DND-41 (cell line): Measurements from ENCODE around the gene KRT86.
"Not testable (repeated sequence)": the region's sequence is repeated elsewhere in the genome, so short reads cannot be mapped to it uniquely, and the experiment has no call there.

Experiments used
- ATAC-seq: fragments of 200-7000 bp; cut with Tn5 transposase; 3 replicates; pipeline ENCODE4 v1.9.1; 2021; ENCODE audit warnings: low read depth; ENCODE audit not compliant: insufficient read depth
- DNase-seq: peaks from one replicate; pipeline ENCODE4 v3.0.0-alpha.2; 2020
- H2AFZ ChIP-seq: 2 replicates; pipeline ENCODE4 v1.6.0; 2012; ENCODE audit warnings: low read depth, low read length
- H3K27ac ChIP-seq: 2 replicates; pipeline ENCODE4 v1.5.1; 2012; ENCODE audit warnings: low read length, inconsistent platforms
- H3K27me3 ChIP-seq: fragments of 200-600 bp; sonication (generic); 2 replicates; pipeline ENCODE4 v1.6.0; 2012; ENCODE audit warnings: low read length, mild to moderate bottlenecking, inconsistent platforms; ENCODE audit not compliant: insufficient read depth, poor library complexity
- H3K36me3 ChIP-seq: 2 replicates; pipeline ENCODE4 v1.5.1; 2012; ENCODE audit warnings: low read length, inconsistent platforms; ENCODE audit not compliant: insufficient read depth
- H3K4me1 ChIP-seq: 2 replicates; pipeline ENCODE4 v1.5.1; 2012; ENCODE audit warnings: mild to moderate bottlenecking, low read length; ENCODE audit not compliant: insufficient read depth
- H3K4me2 ChIP-seq: 2 replicates; pipeline ENCODE4 v1.6.0; 2012; ENCODE audit warnings: mild to moderate bottlenecking, moderate library complexity, low read length, inconsistent platforms; ENCODE audit not compliant: insufficient read depth
- H3K4me3 ChIP-seq, 2 experiments: fragments of 200-600 bp in 1 of 2; shearing (Covaris generic) in 1 of 2; 2 replicates each; pipeline ENCODE4 v1.5.1; 2012 to 2016; ENCODE audit warnings: inconsistent platforms in 2 of 2, low read length in 2 of 2, mild to moderate bottlenecking in 2 of 2, low read depth in 1 of 2, moderate library complexity in 1 of 2
- H3K79me2 ChIP-seq: 2 replicates; pipeline ENCODE4 v1.6.0; 2012; ENCODE audit warnings: low read length, inconsistent platforms; ENCODE audit not compliant: insufficient read depth
- H3K9ac ChIP-seq: 2 replicates; pipeline ENCODE4 v1.6.0; 2012; ENCODE audit warnings: low read depth, mild to moderate bottlenecking, inconsistent platforms, low read length, moderate library complexity
- H3K9me3 ChIP-seq: 2 replicates; pipeline ENCODE4 v1.5.1; 2012; ENCODE audit warnings: low read length, moderate library complexity, mild to moderate bottlenecking, inconsistent platforms; ENCODE audit not compliant: insufficient read depth, severe bottlenecking
- H4K20me1 ChIP-seq: 2 replicates; pipeline ENCODE4 v1.6.0; 2012; ENCODE audit warnings: low read length; ENCODE audit not compliant: insufficient read depth
- EZH2 ChIP-seq: IDR thresholded peaks from 3 replicates; pipeline ENCODE4 v1.6.1; 2012; ENCODE audit warnings: borderline replicate concordance, low read depth, mild to moderate bottlenecking, moderate library complexity, low read length, inconsistent platforms; ENCODE audit not compliant: severe bottlenecking
- TF ChIP-seq, protein P1 (sequence below): IDR thresholded peaks from 2 replicates; pipeline ENCODE4 v1.5.1; 2012; ENCODE audit warnings: borderline replicate concordance, low read length, moderate library complexity, mild to moderate bottlenecking; ENCODE audit not compliant: poor library complexity, severe bottlenecking; ENCODE audit errors: extremely low read depth

The KRT86 gene

DNA sequence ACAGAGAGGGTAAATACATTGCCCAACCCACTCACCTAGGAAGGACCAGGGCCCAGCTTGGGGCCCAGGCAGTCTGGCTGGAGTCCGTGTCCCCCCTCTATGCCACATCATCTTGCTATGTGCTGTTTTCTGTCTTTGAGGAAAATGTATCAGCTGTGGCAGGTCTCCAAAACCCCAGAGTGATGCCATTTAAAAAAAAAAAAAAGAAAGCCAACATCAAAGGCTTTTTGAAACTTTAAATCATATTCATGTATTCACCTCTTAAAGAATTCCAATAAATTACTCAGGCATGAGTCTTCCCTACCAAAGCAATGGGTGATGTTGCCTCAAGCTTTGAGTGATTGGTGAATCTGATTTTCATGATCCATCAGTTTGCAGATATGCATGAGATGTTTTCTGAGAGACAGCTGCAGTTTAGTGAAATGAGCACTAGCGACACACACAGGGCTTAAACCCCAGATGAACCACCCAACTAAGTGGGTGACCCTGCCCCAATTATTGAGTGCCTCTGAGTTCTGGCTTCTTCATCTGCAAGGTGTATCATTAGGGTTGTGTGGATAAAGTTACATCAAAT lies 10.8 kb downstream of the KRT86 start:
- Histone ChIP-seq H3K4me1 (no peaks in the 10 kb centered on the region), H3K4me2 (no peak overlapping the region), H3K36me3 (no peaks in the 10 kb centered on the region), H3K4me3 (no peak overlapping the region), H3K27me3 (no peaks in the 10 kb centered on the region), H3K9ac (no peak overlapping the region), H3K79me2 (no peaks in the 10 kb centered on the region), H4K20me1 (no peaks in the 10 kb centered on the region; the same call in 1 of the 2 replicates), H2AFZ (no peak overlapping the region), H3K9me3 (no peaks in the 10 kb centered on the region), H3K27ac (no peak overlapping the region)
- TF ChIP-seq, protein P1, sequence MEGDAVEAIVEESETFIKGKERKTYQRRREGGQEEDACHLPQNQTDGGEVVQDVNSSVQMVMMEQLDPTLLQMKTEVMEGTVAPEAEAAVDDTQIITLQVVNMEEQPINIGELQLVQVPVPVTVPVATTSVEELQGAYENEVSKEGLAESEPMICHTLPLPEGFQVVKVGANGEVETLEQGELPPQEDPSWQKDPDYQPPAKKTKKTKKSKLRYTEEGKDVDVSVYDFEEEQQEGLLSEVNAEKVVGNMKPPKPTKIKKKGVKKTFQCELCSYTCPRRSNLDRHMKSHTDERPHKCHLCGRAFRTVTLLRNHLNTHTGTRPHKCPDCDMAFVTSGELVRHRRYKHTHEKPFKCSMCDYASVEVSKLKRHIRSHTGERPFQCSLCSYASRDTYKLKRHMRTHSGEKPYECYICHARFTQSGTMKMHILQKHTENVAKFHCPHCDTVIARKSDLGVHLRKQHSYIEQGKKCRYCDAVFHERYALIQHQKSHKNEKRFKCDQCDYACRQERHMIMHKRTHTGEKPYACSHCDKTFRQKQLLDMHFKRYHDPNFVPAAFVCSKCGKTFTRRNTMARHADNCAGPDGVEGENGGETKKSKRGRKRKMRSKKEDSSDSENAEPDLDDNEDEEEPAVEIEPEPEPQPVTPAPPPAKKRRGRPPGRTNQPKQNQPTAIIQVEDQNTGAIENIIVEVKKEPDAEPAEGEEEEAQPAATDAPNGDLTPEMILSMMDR, result no peak
- no peak for TF ChIP-seq EZH2
- DNase-seq (no peak), ATAC-seq (no peak)

DNA sequence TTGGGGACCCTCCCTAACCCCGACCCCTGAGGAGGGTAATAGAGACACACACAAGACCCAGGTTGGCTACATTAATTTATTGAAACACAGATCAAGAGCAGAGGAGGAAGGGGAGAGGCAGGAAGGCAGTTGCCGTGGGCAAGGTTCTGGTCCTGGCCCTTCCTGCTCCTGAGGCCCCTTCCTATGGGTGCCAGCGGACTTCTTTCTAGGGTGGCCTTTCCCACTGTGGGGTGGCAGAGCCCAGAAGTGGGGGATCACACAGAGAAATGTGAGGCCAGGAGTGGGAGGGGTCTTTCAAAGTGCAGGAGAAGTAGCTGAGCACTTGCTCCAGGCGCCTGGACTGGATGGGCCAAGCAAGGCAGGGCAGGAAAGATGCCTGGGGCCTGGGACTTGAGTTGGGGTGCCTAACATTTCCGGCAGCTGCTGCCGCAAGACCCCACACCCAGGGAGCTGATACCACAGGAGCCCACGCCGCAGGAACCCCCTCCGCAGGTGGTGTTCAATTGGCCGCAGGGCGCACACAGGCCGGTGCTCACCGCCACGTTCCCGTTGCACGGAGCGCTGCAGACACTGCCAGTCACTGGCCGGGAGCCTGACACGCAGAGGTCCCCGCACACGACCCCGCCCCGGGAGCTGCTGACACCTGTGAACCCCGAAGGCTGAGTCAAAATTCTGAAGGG lies 11.5 kb downstream of the KRT86 start:
- TF ChIP-seq, protein P1, result no peak
- TF ChIP-seq EZH2, result no peak
- no peak overlapping the region for H3K27ac ChIP-seq
- no peak for DNase-seq
- H3K79me2 ChIP-seq, result no peaks in the 10 kb centered on the region
- H3K36me3 ChIP-seq, result no peaks in the 10 kb centered on the region
- no peaks in the 10 kb centered on the region for H3K27me3 ChIP-seq
- H3K4me3 ChIP-seq, result no peak overlapping the region
- no peak overlapping the region for H3K9ac ChIP-seq
- no peaks in the 10 kb centered on the region for H3K9me3 ChIP-seq
- H3K4me1 ChIP-seq, result no peaks in the 10 kb centered on the region
- no peak overlapping the region for H2AFZ ChIP-seq
- H3K4me2 ChIP-seq, result no peak overlapping the region
- no peak for ATAC-seq
- no peaks in the 10 kb centered on the region for H4K20me1 ChIP-seq

DNA sequence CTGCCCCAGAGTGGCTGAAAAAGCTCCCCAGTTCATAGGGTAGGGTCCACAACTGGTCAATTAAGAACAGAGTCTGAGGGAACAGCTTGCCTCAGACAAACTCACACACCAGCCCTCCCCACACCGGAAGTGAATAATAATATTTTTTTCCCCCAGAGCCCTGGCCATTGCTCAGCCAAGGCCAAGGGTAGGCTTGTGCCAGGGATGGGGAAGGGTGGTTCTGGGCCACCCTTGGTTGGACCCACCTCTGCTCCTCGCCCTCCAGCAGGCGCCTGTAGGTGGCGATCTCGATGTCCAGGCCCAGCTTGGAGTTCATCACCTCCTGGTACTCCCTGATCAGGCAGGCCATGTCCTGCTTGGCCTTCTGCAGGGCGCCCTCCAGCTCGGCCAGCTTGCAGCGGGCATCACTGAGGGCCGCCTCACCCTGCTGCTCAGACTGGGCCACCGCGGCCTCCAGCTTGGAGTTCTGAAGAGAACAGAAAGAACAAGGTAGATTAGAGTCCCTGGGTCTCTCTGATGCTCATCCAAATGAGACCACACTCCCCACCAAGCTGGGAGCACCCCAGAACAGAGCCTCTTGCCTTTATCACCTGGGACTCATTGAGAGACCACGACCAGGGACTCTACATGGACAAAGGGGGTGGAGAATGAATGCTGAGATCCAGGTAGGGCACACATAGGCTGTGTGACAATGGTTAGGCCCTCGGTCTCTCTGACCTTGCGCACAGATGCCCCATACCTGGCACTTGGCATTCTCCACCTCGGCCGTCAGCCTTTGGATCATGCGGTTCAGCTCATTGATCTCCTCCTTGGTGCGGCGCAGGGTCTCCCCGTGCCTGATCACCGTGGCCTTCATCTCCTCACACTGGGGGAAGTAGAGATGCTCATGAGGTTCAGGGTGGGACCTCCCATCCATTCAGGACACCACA lies 12.7 kb downstream of the KRT86 start:
- not testable (repeated sequence) for H3K36me3 ChIP-seq, ATAC-seq, H3K79me2 ChIP-seq, H3K27ac ChIP-seq, H3K4me3 ChIP-seq, H3K9me3 ChIP-seq, H2AFZ ChIP-seq, H3K9ac ChIP-seq, H4K20me1 ChIP-seq, H3K4me2 ChIP-seq, H3K4me1 ChIP-seq, DNase-seq, H3K27me3 ChIP-seq
- TF ChIP-seq, protein P1, result peak; percentile 18

DNA sequence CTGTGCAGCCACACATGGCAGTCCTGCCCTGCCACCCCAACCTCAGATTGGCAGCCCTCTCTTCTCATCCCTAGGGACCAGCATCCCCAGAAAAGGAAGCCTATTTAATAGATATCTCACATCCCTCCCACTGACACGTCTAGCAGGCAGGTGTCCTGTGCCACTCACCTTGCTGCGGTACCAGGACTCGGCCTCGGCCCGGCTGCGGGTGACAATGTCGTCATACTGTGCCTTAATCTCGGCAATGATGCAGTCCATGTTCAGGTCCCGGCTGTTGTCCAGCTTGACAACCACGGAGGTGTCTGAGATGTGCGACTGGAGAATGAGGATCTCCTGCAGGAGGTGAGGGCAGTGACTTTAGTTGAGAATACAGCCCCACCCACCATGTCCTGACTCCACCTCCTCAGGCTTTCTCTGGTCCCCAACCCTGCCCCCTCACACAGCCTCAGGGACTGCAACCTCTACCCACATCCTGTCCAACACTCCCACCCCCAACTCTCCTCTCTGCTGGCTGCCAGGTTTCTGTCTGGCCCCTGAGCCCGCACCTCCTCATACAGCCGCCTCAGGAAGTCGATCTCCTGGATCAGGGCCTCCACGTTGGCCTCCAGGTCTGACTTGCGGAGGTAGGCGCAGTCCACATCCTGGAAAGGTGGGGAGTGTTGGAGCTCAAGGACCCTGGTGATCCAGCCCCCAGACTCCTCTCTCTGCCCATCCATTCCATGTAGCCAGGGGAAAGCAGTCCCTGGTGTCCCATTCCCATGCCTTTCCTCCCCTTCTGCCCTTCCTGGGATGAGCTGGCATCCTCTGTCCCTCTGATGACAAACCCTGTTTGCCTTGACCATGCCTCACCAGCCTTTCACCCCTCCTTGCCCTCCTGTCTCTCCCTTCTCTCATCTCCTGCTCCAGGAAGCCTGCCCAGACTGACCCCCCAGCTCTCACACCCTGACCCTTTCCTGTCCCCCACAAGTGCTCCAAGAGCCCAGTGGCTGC lies 13.7 kb downstream of the KRT86 start:
- peak; percentile 52; the same call in 1 of the 3 replicates for ATAC-seq
- H3K4me1 ChIP-seq, H3K9me3 ChIP-seq, H3K27me3 ChIP-seq, H4K20me1 ChIP-seq, H3K4me3 ChIP-seq, H3K4me2 ChIP-seq, H3K27ac ChIP-seq, H3K36me3 ChIP-seq, H2AFZ ChIP-seq, H3K79me2 ChIP-seq, H3K9ac ChIP-seq, DNase-seq: not testable (repeated sequence)
